Astrocyte (in vitro differentiated cells and primary cell): ENCODE measurements around the gene TMEM273. TPM values are rescaled to one million over a fixed set of nuclear protein-coding genes. Genes with fewer than 3 reads are reported as not detected.

Experiments
- DNase-seq: peaks from one replicate; pipeline ENCODE4 v3.0.0-alpha.2; 2010; ENCODE audit warnings: low read depth
- FAIRE-seq: peaks from 2 replicates; lab custom pipeline; 2011; peaks lifted over from hg19 to GRCh38; lab: Jason Lieb, UNC
- H2AFZ ChIP-seq: 2 replicates; pipeline ENCODE4 v1.6.0; 2012; ENCODE audit warnings: low read depth, low read length, inconsistent platforms
- H3K27ac ChIP-seq: 2 replicates; pipeline ENCODE4 v1.5.1; 2011; ENCODE audit warnings: low read depth, low read length, inconsistent platforms
- H3K27me3 ChIP-seq: 2 replicates; pipeline ENCODE4 v1.6.0; 2011; ENCODE audit warnings: low read length, inconsistent platforms; ENCODE audit not compliant: insufficient read depth
- H3K36me3 ChIP-seq: 2 replicates; pipeline ENCODE4 v1.5.1; 2011; ENCODE audit warnings: low read length, inconsistent platforms; ENCODE audit not compliant: insufficient read depth
- H3K4me1 ChIP-seq: 2 replicates; pipeline ENCODE4 v1.5.1; 2011; ENCODE audit warnings: low read length, inconsistent platforms; ENCODE audit not compliant: insufficient read depth
- H3K4me2 ChIP-seq: 2 replicates; pipeline ENCODE4 v1.6.0; 2012; ENCODE audit warnings: low read length, inconsistent platforms
- H3K4me3 ChIP-seq: 2 replicates; pipeline ENCODE4 v1.5.1; 2011; ENCODE audit warnings: low read depth, mild to moderate bottlenecking, low read length, inconsistent platforms; ENCODE audit not compliant: insufficient read depth
- H3K79me2 ChIP-seq: 2 replicates; pipeline ENCODE4 v1.6.0; 2012; ENCODE audit warnings: mild to moderate bottlenecking, low read length, inconsistent platforms; ENCODE audit not compliant: insufficient read depth
- H3K9ac ChIP-seq: 2 replicates; pipeline ENCODE4 v1.6.0; 2012; ENCODE audit warnings: mild to moderate bottlenecking, low read length, inconsistent platforms
- H3K9me3 ChIP-seq: 2 replicates; pipeline ENCODE4 v1.5.1; 2012; ENCODE audit warnings: low read depth, mild to moderate bottlenecking, low read length, inconsistent platforms; ENCODE audit not compliant: insufficient read depth
- H4K20me1 ChIP-seq: 2 replicates; pipeline ENCODE4 v1.6.0; 2012; ENCODE audit warnings: low read length, inconsistent platforms; ENCODE audit not compliant: insufficient read depth
- H3K27ac Mint-ChIP-seq: one replicate; pipeline ENCODE4 v1.8.0; 2021; ENCODE audit warnings: mild to moderate bottlenecking, mixed read lengths; ENCODE audit not compliant: unreplicated experiment
- H3K27me3 Mint-ChIP-seq: one replicate; pipeline ENCODE4 v1.8.0; 2021; ENCODE audit warnings: low read depth, mixed read lengths; ENCODE audit not compliant: unreplicated experiment
- H3K36me3 Mint-ChIP-seq: one replicate; pipeline ENCODE4 v1.8.0; 2021; ENCODE audit warnings: low read depth, mixed read lengths; ENCODE audit not compliant: unreplicated experiment
- H3K4me1 Mint-ChIP-seq: one replicate; pipeline ENCODE4 v1.8.0; 2021; ENCODE audit warnings: low read depth, mixed read lengths; ENCODE audit not compliant: unreplicated experiment
- H3K4me3 Mint-ChIP-seq: one replicate; pipeline ENCODE4 v1.8.0; 2021; ENCODE audit warnings: mild to moderate bottlenecking, moderate library complexity, mixed read lengths; ENCODE audit not compliant: unreplicated experiment
- H3K9me3 Mint-ChIP-seq: one replicate; pipeline ENCODE4 v1.8.0; 2021; ENCODE audit warnings: mild to moderate bottlenecking, mixed read lengths; ENCODE audit not compliant: unreplicated experiment
- EZH2 ChIP-seq: IDR thresholded peaks from 2 replicates; pipeline ENCODE4 v1.6.1; 2012; ENCODE audit warnings: mild to moderate bottlenecking, low read length, inconsistent platforms; ENCODE audit not compliant: insufficient read depth
- total RNA-seq: library from RNA; stranded (reverse); gene quantifications from 2 replicates; pipeline ENCODE4 v1.2.1, GENCODE V29; 2021
- TF ChIP-seq, protein P1 (sequence below): IDR thresholded peaks from 2 replicates; pipeline ENCODE4 v1.5.1; 2011; ENCODE audit warnings: low read depth, mild to moderate bottlenecking, inconsistent platforms, low read length, moderate library complexity; ENCODE audit not compliant: insufficient read depth

TMEM273 gene
- total RNA-seq, 1 donor from 2014 or later: not detected

DNA sequence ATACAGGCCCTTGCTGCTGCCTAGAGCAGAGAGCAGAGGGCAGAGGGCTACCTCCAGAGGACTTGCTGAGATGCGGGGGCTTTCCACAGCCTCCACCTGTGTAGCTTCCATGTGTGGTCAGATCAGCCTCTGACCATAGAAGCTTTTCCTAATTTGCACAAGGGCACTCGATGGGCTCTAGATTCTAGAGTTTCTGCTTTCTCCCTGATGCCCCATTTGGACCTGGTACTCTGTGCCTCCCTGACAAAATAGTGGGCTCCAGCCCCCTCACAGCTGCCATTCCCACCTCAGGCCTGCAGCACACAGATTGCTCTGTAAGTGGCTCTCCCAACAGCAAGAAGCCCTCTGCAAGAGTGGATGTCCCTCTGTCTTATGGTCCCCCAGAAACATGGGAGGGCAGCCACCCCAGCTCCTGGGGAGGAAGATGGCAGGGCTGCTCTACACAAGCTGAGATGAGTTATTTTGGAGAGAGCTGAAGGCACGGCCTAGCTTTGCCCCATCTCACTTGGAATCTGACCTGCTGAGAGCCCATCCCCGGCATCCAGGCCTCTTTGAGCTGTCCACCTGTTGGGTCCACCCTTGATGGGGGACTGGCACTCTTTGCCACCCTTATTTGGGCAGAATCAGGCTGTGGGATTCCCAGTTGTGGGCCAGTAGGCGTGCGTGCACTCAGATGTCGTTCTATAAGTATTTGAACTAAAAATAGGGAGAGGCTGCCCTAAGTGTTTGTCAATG is 16.7 kb downstream of the TMEM273 start:
- Histone ChIP-seq H2AFZ (no peak overlapping the region), H3K4me2 (no peak overlapping the region), H3K9me3 (no peaks in the 10 kb centered on the region), H3K79me2 (no peaks in the 10 kb centered on the region), H3K9ac (no peak overlapping the region), H3K36me3 (no peaks in the 10 kb centered on the region), H3K27me3 (no peaks in the 10 kb centered on the region), H4K20me1 (no peaks in the 10 kb centered on the region), H3K4me1 (no peaks in the 10 kb centered on the region), H3K27ac (no peak overlapping the region), H3K4me3 (no peak overlapping the region)
- H3K27me3 Mint-ChIP-seq: peaks cover 26% of the 10 kb centered on the region
- H3K4me3 Mint-ChIP-seq: no peak overlapping the region
- no peaks in the 10 kb centered on the region for H3K9me3 Mint-ChIP-seq
- FAIRE-seq: no peak
- no peak overlapping the region for H3K27ac Mint-ChIP-seq
- H3K36me3 Mint-ChIP-seq: no peaks in the 10 kb centered on the region
- DNase-seq: no peak
- no peak for TF ChIP-seq EZH2
- TF ChIP-seq, protein P1, sequence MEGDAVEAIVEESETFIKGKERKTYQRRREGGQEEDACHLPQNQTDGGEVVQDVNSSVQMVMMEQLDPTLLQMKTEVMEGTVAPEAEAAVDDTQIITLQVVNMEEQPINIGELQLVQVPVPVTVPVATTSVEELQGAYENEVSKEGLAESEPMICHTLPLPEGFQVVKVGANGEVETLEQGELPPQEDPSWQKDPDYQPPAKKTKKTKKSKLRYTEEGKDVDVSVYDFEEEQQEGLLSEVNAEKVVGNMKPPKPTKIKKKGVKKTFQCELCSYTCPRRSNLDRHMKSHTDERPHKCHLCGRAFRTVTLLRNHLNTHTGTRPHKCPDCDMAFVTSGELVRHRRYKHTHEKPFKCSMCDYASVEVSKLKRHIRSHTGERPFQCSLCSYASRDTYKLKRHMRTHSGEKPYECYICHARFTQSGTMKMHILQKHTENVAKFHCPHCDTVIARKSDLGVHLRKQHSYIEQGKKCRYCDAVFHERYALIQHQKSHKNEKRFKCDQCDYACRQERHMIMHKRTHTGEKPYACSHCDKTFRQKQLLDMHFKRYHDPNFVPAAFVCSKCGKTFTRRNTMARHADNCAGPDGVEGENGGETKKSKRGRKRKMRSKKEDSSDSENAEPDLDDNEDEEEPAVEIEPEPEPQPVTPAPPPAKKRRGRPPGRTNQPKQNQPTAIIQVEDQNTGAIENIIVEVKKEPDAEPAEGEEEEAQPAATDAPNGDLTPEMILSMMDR: no peak
- no peaks in the 10 kb centered on the region for H3K4me1 Mint-ChIP-seq

GRCh38 chr10:49170632-49171325 is 17.4 kb downstream of the TMEM273 start:
- Histone ChIP-seq H3K4me1 (no peaks in the 10 kb centered on the region), H3K4me3 (no peak overlapping the region), H3K79me2 (no peaks in the 10 kb centered on the region), H4K20me1 (no peaks in the 10 kb centered on the region), H2AFZ (no peak overlapping the region), H3K4me2 (no peak overlapping the region), H3K9me3 (no peaks in the 10 kb centered on the region), H3K27ac (no peak overlapping the region), H3K9ac (no peak overlapping the region), H3K27me3 (no peaks in the 10 kb centered on the region), H3K36me3 (no peaks in the 10 kb centered on the region)
- no peak for TF ChIP-seq EZH2
- TF ChIP-seq, protein P1: no peak
- Mint-ChIP-seq H3K4me1 (peaks cover 2% of the 10 kb centered on the region), H3K9me3 (no peaks in the 10 kb centered on the region), H3K27me3 (peaks cover 31% of the 10 kb centered on the region), H3K27ac (no peak overlapping the region), H3K36me3 (no peaks in the 10 kb centered on the region), H3K4me3 (no peak overlapping the region)
- DNase-seq (no peak), FAIRE-seq (no peak)

DNA sequence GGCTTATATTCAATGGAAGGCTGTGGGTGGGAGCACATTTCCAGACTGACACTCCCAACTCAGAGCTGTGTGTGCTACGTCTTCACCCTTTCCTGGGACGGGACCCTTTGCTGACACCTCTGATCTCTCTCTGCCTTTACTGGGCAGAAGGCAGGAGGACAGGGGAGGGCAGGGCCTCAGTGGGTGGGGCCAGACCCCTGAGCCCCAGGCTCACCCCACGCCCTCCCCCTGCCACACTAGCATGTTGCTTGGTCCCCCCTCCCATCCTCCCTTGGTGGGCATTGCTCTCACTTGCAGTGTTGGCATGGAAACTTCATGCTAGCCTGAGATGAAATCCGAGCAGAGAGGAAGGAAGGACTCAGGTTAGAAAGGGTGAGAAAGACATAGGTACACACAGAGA is 18.4 kb downstream of the TMEM273 start:
- no peak for FAIRE-seq
- TF ChIP-seq, protein P1: no peak
- no peak for TF ChIP-seq EZH2

More for the DNA sequence above, 18.4 kb downstream of the TMEM273 start:
- Histone ChIP-seq H3K4me1 (no peaks in the 10 kb centered on the region), H3K9ac (no peak overlapping the region), H3K79me2 (no peaks in the 10 kb centered on the region), H2AFZ (no peak overlapping the region), H3K9me3 (no peaks in the 10 kb centered on the region), H3K27ac (no peak overlapping the region), H3K36me3 (no peaks in the 10 kb centered on the region), H3K4me3 (no peak overlapping the region), H4K20me1 (no peaks in the 10 kb centered on the region), H3K4me2 (no peak overlapping the region), H3K27me3 (no peaks in the 10 kb centered on the region)
- H3K4me1 Mint-ChIP-seq: peaks cover 2% of the 10 kb centered on the region
- H3K27ac Mint-ChIP-seq: no peak overlapping the region
- no peaks in the 10 kb centered on the region for H3K9me3 Mint-ChIP-seq
- H3K36me3 Mint-ChIP-seq: no peaks in the 10 kb centered on the region
- no peak for DNase-seq
- no peak overlapping the region for H3K4me3 Mint-ChIP-seq
- peaks cover 35% of the 10 kb centered on the region for H3K27me3 Mint-ChIP-seq
